HEK293 (cell line): Measurements from ENCODE around the gene TBC1D5.

ENCODE experiments used
- ATF2 ChIP-seq: fragments of 450-650 bp; formaldehyde crosslinking; IDR thresholded peaks from 2 replicates; pipeline ENCODE4 v1.5.1; 2016; ENCODE audit warnings: missing biosample characterization, missing genetic modification characterization, low read depth
- CTCF ChIP-seq: fragments of 450-650 bp; formaldehyde crosslinking; IDR thresholded peaks from 2 replicates; pipeline ENCODE4 v1.5.1; 2016; ENCODE audit warnings: missing biosample characterization, missing genetic modification characterization
- KLF10 ChIP-seq: fragments of 450-650 bp; IDR thresholded peaks from 2 replicates; pipeline ENCODE4 v1.5.1; 2018; ENCODE audit warnings: missing biosample characterization, mild to moderate bottlenecking, missing genetic modification characterization
- ZFP3 ChIP-seq: fragments of 450-650 bp; formaldehyde crosslinking; IDR thresholded peaks from 2 replicates; pipeline ENCODE4 v1.5.1; 2016; ENCODE audit warnings: low read depth, missing biosample characterization, missing genetic modification characterization
- ZNF10 ChIP-seq: fragments of 450-650 bp; formaldehyde crosslinking; IDR thresholded peaks from 2 replicates; pipeline ENCODE4 v1.5.1; 2017; ENCODE audit warnings: missing biosample characterization, missing genetic modification characterization
- ZNF223 ChIP-seq: fragments of 450-650 bp; formaldehyde crosslinking; IDR thresholded peaks from 2 replicates; pipeline ENCODE4 v1.5.1; 2016; ENCODE audit warnings: missing biosample characterization, missing genetic modification characterization
- ZNF426 ChIP-seq: fragments of 450-650 bp; formaldehyde crosslinking; IDR thresholded peaks from 2 replicates; pipeline ENCODE4 v1.5.1; 2017; ENCODE audit warnings: missing biosample characterization, missing genetic modification characterization, mild to moderate bottlenecking, inconsistent platforms, moderate library complexity
- ZNF561 ChIP-seq: fragments of 450-650 bp; IDR thresholded peaks from 2 replicates; pipeline ENCODE4 v1.5.1; 2018; ENCODE audit warnings: missing biosample characterization, missing genetic modification characterization, borderline replicate concordance

GRCh38 chr3:17138246-17139039 is 604.0 kb downstream of the TBC1D5 start:
- TF ChIP-seq CTCF (no peak), ZFP3 (tag by site-specific recombination) (no peak), ZNF10 (no peak), KLF10 (tag by site-specific recombination) (no peak), ZNF223 (no peak), ZNF426 (no peak), ATF2 (tag by site-specific recombination) (no peak), ZNF561 (no peak)
